ENCODE data around the gene RNF103.
"Not testable (repeated sequence)": the region's sequence is repeated elsewhere in the genome, so short reads cannot be mapped to it uniquely, and the experiment has no call there.

The RNF103 gene, protein sequence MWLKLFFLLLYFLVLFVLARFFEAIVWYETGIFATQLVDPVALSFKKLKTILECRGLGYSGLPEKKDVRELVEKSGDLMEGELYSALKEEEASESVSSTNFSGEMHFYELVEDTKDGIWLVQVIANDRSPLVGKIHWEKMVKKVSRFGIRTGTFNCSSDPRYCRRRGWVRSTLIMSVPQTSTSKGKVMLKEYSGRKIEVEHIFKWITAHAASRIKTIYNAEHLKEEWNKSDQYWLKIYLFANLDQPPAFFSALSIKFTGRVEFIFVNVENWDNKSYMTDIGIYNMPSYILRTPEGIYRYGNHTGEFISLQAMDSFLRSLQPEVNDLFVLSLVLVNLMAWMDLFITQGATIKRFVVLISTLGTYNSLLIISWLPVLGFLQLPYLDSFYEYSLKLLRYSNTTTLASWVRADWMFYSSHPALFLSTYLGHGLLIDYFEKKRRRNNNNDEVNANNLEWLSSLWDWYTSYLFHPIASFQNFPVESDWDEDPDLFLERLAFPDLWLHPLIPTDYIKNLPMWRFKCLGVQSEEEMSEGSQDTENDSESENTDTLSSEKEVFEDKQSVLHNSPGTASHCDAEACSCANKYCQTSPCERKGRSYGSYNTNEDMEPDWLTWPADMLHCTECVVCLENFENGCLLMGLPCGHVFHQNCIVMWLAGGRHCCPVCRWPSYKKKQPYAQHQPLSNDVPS

DNA sequence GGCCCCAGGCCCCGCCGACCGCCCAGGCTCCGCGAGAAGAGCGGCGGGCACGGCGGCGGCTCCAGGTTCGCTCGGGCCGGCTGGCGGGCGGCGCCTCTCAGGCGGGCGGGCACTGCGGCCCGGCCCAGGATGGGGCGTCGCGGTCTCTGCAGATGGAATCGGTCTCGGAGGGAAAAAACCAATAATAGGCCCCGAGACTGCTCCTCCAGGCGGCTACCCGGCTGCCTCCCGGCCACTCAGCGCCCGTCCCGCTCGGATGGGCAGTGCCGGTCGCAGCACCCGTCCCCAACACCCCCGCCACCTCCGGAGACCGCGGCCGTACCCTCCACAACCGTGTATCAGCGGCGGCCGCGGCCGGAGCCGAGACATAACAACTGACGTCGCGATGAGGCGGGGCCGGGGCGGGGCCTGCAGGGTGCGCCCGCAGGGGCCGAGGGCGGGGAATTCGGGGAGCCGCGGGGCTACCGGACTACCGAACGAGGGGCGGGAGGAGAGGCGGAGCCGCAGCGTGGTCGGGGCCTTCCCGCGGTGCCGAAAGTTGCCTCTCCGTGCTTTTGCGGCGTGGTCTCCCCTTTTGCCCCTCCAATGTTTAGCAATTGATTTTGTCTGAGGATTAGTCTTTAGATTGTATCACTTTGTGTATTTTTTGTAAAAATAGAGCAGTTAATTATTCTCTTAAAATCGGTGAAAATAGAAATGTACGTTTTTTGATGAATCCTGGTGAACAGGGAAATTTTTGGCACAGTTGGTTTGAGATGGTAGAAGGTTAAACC, at the start of gene RNF103:
Gene RNF103 (minus strand): TSS at position 372 of the 773 bp plus-strand sequence. CDS start 979 bp downstream, outside the sequence.
- peak; percentile 44 for DNase-seq (ENCODE audit: low read depth)
- TF ChIP-seq, protein P1, sequence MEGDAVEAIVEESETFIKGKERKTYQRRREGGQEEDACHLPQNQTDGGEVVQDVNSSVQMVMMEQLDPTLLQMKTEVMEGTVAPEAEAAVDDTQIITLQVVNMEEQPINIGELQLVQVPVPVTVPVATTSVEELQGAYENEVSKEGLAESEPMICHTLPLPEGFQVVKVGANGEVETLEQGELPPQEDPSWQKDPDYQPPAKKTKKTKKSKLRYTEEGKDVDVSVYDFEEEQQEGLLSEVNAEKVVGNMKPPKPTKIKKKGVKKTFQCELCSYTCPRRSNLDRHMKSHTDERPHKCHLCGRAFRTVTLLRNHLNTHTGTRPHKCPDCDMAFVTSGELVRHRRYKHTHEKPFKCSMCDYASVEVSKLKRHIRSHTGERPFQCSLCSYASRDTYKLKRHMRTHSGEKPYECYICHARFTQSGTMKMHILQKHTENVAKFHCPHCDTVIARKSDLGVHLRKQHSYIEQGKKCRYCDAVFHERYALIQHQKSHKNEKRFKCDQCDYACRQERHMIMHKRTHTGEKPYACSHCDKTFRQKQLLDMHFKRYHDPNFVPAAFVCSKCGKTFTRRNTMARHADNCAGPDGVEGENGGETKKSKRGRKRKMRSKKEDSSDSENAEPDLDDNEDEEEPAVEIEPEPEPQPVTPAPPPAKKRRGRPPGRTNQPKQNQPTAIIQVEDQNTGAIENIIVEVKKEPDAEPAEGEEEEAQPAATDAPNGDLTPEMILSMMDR (IDR thresholded peaks at IDR 0.05; ENCODE audit: control insufficient read depth, insufficient read depth, low read depth, low read length, missing control alignments) = no peak

GRCh38 chr2:86673011-86673410, 49.3 kb upstream of the RNF103 start:
- TF ChIP-seq, protein P1 (IDR thresholded peaks at IDR 0.05; ENCODE audit: control insufficient read depth, insufficient read depth, low read depth, low read length, missing control alignments) = no peak
- no peak for DNase-seq (ENCODE audit: low read depth)
- no peak overlapping the region for H3K4me3 ChIP-seq (ENCODE audit: control insufficient read depth, low read depth, low read length)

More for the DNA sequence above, at the start of gene RNF103:
- peak within 1 kb of the TSS; percentile 61 for H3K4me3 ChIP-seq (ENCODE audit: control insufficient read depth, low read depth, low read length)

GRCh38 chr2:86672027-86672545, 48.4 kb upstream of the RNF103 start:
- H3K4me3 ChIP-seq (ENCODE audit: control insufficient read depth, low read depth, low read length) = no peak overlapping the region
- DNase-seq (ENCODE audit: low read depth) = no peak

GRCh38 chr2:86671337-86671981, 47.8 kb upstream of the RNF103 start:
- TF ChIP-seq, protein P1 (IDR thresholded peaks at IDR 0.05; ENCODE audit: control insufficient read depth, insufficient read depth, low read depth, low read length, missing control alignments) = no peak
- no peak for DNase-seq (ENCODE audit: low read depth)
- H3K4me3 ChIP-seq (ENCODE audit: control insufficient read depth, low read depth, low read length) = no peak overlapping the region

More at GRCh38 chr2:86672027-86672545, 48.4 kb upstream of the RNF103 start:
- TF ChIP-seq, protein P1 (IDR thresholded peaks at IDR 0.05; ENCODE audit: control insufficient read depth, insufficient read depth, low read depth, low read length, missing control alignments) = no peak

DNA sequence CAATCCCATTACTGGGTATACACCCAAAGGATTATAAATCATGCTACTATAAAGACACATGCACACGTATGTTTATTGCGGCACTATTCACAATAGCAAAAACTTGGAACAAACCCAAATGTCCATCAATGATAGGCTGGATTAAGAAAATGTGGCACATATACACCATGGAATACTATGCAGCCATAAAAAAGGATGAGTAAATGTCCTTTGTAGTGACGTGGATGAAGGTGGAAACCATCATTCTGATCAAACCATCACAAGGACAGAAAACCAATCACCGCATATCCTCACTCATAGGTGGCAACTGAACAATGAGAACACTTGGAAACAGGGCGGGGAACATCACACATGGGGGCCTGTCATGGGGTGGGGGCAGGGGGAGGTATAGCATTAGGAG, 45.7 kb upstream of the RNF103 start:
- H3K4me3 ChIP-seq (ENCODE audit: control insufficient read depth, low read depth, low read length); DNase-seq (ENCODE audit: low read depth): not testable (repeated sequence)

GRCh38 chr2:86661333-86661732, 37.7 kb upstream of the RNF103 start:
- DNase-seq (ENCODE audit: low read depth) = no peak
- no peak overlapping the region for H3K4me3 ChIP-seq (ENCODE audit: control insufficient read depth, low read depth, low read length)
- TF ChIP-seq, protein P1 (IDR thresholded peaks at IDR 0.05; ENCODE audit: control insufficient read depth, insufficient read depth, low read depth, low read length, missing control alignments) = no peak

All from AG09309 (cell line).